Activated T-helper 9 cell treated with anti-CD3 and anti-CD28 coated beads, Interleukin-2, amount 50 U/mL, for 16 hours (primary cell): Measurements from ENCODE around the gene GMDS.

Source experiments
- DNase-seq: peaks from one replicate; pipeline ENCODE4 v3.0.0-alpha.2; 2020; ENCODE audit warnings: low read depth

Gene GMDS

GRCh38 chr6:1624058-1624850 lies 621.2 kb downstream of the GMDS start:
- DNase-seq = no peak

GRCh38 chr6:1623769-1624057 lies 621.7 kb downstream of the GMDS start:
- no peak for DNase-seq

GRCh38 chr6:1622851-1623768 lies 622.3 kb downstream of the GMDS start:
- no peak for DNase-seq

- DNase-seq = no peak
These were observed 623.1 kb downstream of the GMDS start for GRCh38 chr6:1622220-1622850.

GRCh38 chr6:1621070-1621701 lies 624.2 kb downstream of the GMDS start:
- DNase-seq = no peak

GRCh38 chr6:1620504-1621069 lies 624.8 kb downstream of the GMDS start:
- DNase-seq = no peak

GRCh38 chr6:1619673-1620503 lies 625.5 kb downstream of the GMDS start:
- no peak for DNase-seq

- no peak for DNase-seq
These were observed 626.2 kb downstream of the GMDS start for GRCh38 chr6:1619098-1619672.

- DNase-seq = no peak
These were observed 626.9 kb downstream of the GMDS start for GRCh38 chr6:1618311-1619097.

- DNase-seq = no peak
These were observed 627.7 kb downstream of the GMDS start for GRCh38 chr6:1617466-1618310.

GRCh38 chr6:1616701-1617463 lies 628.5 kb downstream of the GMDS start:
- no peak for DNase-seq

- no peak for DNase-seq
These were observed 629.5 kb downstream of the GMDS start for GRCh38 chr6:1615853-1616420.

GRCh38 chr6:1615151-1615852 lies 630.1 kb downstream of the GMDS start:
- DNase-seq = no peak

GRCh38 chr6:1614448-1615150 lies 630.8 kb downstream of the GMDS start:
- no peak for DNase-seq

- DNase-seq = no peak
These were observed 631.5 kb downstream of the GMDS start for GRCh38 chr6:1613688-1614447.

- DNase-seq = no peak
These were observed 632.1 kb downstream of the GMDS start for GRCh38 chr6:1613346-1613687.
